GM11168 (cell line): Measurements from ENCODE around the gene COLEC11.

Experiments
- in situ Hi-C: fragments of 300-500 bp; cut with MboI; formaldehyde crosslinking; loops from one replicate; pipeline ENCODE4 v1.12.0; 2022; ENCODE audit warnings: low sequenced_read_pairs; ENCODE audit not compliant: unreplicated experiment

The COLEC11 gene

DNA sequence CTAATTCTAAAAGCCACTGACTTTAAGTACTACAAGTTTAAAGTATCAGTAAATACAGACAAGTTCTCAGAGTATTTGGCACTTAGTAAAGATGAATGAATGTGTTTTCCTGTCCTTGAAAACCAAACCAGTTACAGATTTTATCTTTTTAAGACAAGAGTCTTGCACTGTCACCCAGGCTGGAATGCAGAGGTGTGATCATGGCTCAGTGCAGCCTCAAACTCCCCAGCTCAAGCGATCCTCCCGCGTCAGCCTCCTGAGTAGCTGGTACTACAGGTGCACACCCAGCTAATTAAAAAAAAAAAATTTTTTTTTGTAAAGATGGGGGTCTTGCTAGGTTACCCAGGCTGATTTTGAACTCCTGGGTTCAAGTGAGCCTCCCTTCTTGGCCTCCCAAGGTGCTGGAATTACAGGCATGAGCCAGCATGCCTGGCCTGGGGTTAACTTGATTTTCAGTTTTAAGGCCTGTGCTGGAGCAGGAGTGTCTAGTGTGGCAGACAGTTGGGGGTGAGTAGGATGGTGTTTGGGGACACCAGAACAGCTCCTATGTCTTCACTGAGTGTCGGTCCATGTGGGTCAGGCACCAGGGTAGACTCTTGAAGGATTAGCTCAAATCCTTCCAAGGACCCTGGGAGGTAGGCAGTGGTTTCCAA is 10.2 kb upstream of the COLEC11 start:
- in situ Hi-C loops: loop anchor here (5.0 kb wide), 1 partner anchor 53 kb away; no protein-coding TSS in a partner anchor

DNA sequence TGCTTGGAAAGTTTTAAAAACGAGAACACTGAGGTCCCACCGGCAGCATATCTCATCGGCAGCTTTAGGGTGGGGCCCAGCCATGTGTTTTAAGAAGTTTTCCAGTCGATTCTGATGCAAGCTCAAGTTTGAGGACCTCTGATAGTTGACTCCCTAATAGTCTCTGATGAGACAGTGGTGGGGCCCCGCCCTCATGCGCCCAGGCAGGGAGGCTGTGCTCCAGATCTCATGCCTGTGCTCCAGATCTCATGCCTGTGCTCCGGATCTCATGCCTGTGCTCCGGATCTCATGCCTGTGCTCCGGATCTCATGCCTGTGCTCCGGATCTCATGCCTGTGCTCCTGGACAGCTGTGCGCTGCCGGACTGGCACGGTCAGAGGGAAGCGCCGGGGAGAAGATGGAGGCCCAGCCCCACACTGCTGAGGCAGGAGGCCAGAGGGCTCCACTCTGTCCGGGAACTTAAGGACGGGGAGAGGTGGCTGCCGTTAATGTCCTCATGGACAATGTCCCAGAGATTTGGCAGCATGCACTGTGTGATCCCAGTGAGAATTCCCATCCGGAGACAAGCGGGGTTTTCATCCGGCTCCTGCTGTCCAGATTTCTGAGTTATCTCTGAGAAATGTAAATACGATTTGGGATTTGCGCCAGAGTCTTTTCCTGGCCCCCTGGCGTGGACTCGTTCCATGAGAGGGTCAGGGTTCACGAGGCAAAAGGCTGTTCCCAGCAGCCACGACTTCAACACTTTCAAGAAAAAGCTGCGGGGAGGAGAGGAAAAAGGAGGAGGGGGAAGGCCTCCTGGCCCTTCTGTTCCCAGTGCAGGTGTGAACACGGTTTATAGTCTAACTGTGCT is 9.4 kb upstream of the COLEC11 start:
- in situ Hi-C loops: loop anchor here (5.0 kb wide), 1 partner anchor 52 kb away; no protein-coding TSS in a partner anchor

DNA sequence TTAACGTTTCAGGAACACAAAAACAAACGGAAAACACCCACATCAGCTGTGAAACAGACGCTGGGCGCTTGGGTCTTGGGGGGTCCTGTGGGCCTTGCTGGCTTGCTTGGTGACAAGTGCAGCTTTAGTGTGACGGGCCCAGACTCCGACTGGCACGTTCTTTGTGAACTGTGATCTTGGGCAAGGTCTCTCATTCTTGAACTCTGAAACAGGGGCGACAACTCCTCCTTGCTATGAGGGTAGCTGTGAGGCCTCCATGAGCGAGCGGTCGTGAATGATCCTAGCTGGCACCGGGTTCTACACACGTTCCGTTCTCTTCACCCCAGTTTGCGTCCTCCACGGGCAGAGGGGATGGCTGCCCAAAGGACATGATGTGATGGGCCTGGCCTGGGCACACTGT is 8.7 kb upstream of the COLEC11 start:
- in situ Hi-C loops: loop anchor here (5.0 kb wide), 1 partner anchor 51 kb away; no protein-coding TSS in a partner anchor

DNA sequence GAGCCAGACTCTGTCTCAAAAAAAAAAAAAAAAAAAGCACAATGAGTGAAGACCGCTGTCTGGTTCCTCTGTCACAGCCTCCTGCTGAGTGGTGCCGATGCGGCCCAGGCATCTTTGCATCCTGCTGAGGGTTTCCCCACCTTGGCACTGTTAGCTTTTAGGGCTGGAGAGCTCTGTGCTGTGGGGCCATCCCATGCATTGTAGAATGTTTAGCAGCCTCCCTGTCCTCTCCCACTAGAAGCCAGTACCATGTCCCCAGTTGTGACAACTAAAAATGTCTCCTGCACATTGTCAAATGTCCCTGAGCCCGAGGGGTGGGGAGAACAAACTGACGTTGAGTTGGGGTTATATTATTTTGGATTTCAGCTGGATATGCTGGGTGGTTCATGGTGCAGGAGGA is 7.9 kb upstream of the COLEC11 start:
- in situ Hi-C loops: loop anchor here (5.0 kb wide), 1 partner anchor 50 kb away; no protein-coding TSS in a partner anchor

DNA sequence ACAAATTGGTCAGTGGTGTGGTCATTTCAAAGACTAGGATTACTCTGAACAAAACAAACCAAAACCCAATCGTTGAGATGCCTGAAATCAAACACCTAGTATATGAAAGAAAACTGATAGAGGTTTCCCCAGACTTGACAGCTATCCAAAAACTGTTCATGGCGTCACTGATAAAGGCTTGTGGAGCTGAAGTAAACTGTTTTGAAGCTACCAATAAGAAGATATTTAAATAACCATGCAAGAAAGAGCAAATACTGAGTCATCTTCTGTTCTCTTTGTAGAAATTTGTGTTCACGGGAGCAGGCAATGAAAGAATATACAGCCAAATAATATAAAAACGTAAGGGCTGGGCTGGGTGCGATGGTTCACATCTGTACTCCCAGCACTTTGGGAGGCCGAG is 7.5 kb upstream of the COLEC11 start:
- in situ Hi-C loops: loop anchor here (5.0 kb wide), 1 partner anchor 50 kb away; no protein-coding TSS in a partner anchor

GRCh38 chr2:3588084-3588483 is 6.8 kb upstream of the COLEC11 start:
- in situ Hi-C loops: loop anchor here (5.0 kb wide), 1 partner anchor 49 kb away; no protein-coding TSS in a partner anchor

GRCh38 chr2:3589086-3589485 is 5.8 kb upstream of the COLEC11 start:
- in situ Hi-C loops: loop anchor here (5.0 kb wide), 1 partner anchor 48 kb away; no protein-coding TSS in a partner anchor

DNA sequence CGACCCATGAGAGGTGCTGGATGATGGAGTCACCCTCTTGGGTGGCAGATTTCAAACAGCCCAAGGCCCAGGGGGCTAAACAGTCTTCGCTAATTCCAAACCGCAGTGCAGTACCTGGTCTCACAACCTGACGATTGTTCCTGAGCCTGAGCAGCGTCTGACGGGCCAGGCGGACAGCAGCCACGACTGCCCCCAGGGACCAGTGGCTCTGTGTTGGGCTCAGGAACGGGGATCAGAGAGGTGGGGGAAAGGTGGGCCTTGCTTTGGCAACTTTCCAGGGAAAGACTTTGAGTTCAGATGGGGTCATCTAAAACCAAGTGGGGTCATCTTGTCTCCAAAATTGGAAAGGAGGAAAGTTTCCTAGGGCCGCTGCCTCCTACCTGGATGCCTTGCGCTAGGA is 492 bp downstream of the COLEC11 start:
- in situ Hi-C loops: no loop called here

GRCh38 chr2:3595985-3596384 is 1.1 kb downstream of the COLEC11 start:
- in situ Hi-C loops: no loop called here

- in situ Hi-C loops: no loop called here
Measured at GRCh38 chr2:3596901-3597417, 2.0 kb downstream of the COLEC11 start.

- in situ Hi-C loops: no loop called here
Measured at GRCh38 chr2:3597567-3597966, 2.7 kb downstream of the COLEC11 start.

GRCh38 chr2:3598197-3598910 is 3.4 kb downstream of the COLEC11 start:
- in situ Hi-C loops: no loop called here

- in situ Hi-C loops: no loop called here
Measured at GRCh38 chr2:3598912-3599854, 4.3 kb downstream of the COLEC11 start.

DNA sequence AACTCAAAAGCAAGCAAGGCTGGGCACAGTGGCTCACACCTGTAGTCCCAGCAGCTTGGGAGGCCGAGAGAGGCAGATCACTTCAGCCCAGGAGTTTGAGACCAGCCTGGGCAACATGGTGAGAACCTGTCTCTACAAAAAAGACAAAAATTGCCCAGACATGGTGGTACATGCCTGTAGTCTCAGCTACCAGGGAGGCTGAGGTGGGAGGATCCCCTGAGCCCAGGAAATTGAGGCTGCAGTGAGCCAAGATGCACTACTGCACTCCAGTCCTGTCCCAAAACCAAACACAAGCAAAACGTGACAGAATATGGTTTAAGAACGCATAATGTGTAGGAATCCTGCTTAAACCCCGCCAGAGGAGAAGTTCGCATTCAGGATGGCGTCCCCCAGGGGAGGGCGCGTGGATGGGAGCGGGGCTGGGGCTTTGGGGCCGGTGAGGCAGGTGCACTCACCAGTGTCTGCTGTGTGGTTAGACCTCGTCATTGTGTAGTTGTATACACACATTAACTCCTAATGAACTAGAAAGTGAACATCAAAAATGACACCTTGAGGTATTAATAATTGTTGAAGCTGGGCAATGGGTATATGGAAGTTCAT is 5.4 kb downstream of the COLEC11 start:
- in situ Hi-C loops: no loop called here

DNA sequence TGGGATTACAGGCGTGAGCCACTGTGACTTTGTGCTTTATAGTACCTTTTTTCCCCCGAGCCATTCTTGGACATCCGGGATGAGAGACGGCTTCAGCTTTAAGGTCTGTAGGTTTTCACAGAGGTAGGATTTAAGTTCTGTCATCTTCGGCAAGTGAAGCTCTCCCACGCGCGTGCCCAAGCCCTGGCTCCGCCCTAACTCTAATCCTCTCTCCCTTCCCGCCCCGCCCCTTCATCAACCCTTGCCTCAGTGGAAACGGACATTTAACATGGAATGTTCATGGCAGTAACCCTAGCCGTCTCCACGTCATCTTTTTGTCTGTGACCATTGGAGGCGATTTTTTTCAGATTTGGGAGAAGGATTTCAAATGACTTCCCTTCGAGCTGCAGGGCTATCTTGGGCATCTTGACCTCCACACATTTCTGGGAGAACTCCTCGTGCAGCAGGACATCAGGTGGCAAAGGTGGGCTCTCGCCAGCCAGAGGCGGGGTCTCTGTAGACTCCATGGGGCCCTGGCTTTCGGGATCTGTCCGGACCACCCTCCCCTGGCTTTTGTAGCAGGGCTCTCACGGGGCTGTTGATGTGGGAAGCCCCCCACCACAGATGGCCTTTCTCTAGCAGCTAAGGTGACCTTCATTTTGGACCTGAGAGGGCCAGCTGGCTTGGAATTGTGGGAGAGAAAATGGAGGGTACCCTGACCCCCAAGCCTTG is 6.8 kb downstream of the COLEC11 start:
- in situ Hi-C loops: no loop called here

DNA sequence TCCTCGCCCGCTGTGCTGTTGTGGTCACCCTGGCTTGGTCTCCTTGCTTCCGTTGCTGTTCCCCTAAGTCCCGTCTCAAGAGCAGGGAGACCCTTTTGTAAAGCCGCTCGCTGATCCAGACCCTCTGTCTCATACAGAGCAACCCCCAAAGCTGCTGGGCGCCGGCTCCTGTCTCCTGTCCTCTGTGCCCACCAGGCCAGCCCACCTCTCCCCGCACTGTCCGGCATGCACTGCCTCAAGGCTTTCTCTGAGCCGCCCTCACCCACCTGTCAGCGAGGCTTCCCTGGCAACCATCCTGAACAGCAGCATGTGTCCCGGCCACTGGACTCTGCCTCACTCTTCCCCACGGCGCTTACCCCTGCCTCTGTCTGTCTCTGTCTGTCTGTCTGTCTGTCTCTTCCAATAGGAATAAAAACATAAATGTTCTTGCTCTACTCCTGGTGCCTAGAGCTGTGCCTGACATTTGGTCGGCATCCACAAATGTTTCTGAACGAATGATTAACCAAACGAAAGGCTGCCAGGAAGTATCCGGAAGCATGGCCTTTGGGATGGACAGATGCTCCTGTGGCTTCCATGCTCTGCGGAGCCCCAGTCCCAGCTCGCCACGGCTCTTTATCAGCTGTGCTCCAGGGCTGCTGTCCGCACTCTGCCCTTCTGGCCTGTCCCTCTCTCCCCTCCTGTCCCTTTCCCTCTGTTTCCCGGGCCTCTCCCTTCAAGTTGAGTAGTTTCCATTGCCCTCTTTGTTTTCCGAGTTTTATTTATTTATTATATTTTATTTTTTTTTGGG is 7.8 kb downstream of the COLEC11 start:
- in situ Hi-C loops: no loop called here

- in situ Hi-C loops: no loop called here
Measured at GRCh38 chr2:3603536-3604206, 8.8 kb downstream of the COLEC11 start.
